NCI-H2227 (cell line): ENCODE data around the gene RAB33B.
"Not testable (repeated sequence)": the region's sequence is repeated elsewhere in the genome, so short reads cannot be mapped to it uniquely, and the experiment has no call there.

Experiments
- DNase-seq: peaks from one replicate; lab custom pipeline; 2025; ENCODE audit not compliant: unreplicated experiment; lab: John Stamatoyannopoulos, UW

RAB33B gene

DNA sequence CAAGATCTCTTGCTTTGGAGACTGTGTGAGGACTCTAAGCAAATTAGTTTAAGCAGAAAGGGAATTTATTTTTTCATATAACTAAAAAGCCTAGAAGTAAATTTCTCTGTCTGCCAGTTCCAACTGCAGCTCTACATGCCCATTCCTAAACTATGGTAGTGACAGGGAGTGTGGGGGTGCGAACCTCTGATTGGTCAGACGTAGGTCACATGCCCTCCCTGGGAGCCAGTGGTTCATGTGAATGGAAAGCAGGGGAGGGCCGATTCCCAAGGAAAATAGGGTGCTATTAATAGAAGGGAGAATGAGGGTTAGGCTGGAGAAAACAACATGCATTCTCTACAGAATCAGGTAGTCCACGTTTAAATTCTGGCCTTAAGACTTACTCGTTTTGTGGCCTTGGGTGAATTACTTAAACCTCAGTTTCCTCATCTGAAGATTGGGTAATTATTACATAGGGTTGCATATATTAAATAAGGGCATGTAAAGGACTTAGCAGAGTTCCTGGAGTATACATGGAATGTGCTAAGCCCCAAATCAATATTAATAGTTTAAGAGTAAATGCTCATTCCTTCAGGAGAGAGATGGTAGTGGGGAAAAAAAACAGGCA, 7.2 kb downstream of the RAB33B start:
- no peak for DNase-seq

DNA sequence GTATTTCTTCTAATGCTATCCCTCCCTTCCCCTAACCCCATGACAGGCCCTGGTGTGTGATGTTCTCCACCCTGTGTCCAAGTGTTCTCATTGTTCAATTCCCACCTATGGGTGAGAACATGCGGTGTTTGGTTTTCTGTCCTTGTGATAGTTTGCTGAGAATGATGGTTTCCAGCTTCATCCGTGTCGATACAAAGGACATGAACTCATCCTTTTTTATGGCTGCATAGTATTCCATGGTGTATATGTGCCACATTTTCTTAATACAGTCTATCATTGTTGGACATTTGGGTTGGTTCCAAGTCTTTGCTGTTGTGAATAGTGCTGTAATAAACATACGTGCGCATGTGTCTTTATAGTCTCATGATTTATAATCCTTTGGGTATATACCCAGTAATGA, 10.6 kb downstream of the RAB33B start:
- not testable (repeated sequence) for DNase-seq

DNA sequence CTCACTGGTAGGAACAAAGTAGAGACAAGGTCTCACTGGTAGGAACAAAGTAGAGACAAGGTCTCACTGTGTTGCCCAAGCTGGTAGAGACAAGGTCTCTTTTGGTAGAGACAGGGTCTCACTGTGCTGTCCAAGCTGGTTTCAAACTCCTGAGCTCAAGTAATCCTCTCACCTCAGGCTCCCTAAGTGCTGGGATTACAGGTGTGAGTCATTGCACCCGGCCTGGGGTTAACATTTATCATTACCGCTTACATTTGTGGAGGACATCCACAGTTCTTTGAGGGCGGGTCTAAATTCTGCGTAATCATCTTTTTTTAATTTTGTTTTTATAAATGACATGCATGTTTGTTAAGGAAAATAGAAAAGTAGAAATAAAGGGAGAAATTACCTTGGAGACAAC, 12.0 kb downstream of the RAB33B start:
- DNase-seq, result no peak

DNA sequence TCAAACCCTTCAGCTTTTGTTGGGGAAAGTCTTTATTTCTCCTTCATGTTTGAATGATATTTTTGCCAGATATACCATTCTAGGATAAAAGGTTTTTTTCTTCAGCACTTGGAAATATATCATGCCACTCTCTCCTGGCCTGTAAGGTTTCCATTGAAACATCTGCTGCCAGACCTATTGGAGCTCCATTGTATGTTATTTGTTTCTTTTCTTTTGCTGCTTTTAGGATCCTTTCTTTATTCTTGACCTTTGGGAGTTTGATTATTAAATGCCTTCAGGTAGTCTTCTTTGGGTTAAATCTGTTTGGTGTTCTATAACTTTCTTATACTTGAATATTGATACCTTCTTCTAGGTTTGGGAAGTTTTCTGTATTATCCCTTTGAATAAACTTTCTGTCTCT, 14.8 kb downstream of the RAB33B start:
- not testable (repeated sequence) for DNase-seq

DNA sequence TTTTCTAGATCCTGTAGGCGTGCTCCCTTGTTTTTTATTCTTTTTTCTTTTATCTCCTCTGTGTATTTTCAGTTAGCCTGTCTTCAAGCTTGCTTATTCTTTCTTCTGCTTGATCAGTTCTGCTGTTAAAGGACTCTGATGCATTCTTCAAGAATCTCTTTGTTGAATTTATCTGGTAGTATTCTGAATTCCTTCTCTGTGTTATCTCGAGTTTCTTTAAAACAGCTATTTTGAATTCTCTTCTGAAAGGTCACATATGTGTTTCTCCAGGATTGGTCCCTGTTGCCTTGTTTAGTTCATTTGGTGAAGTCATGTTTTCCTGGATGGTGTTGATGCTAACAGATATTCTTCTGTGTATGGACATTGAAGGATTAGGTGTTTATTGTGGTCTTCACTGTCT, 15.3 kb downstream of the RAB33B start:
- DNase-seq, result no peak

DNA sequence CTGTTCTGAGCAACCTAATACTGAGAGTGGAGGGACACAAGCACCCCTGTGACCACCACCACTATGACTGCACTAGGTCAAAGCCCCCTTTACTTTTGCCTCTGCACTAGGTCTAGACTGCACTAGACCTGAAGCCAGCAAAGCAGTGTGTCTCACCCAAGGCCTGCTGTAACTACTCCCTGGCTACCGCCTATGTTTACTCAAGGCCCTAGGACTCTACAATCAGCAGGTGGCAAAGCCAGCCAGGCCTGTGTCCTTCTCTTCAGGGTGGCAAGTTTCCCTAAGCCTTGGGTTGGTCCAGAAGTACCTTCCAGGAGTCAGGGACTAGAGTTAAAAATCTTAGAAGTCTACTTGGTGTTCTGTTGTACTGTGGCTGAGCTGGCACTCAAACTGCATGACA, 15.9 kb downstream of the RAB33B start:
- no peak for DNase-seq

DNA sequence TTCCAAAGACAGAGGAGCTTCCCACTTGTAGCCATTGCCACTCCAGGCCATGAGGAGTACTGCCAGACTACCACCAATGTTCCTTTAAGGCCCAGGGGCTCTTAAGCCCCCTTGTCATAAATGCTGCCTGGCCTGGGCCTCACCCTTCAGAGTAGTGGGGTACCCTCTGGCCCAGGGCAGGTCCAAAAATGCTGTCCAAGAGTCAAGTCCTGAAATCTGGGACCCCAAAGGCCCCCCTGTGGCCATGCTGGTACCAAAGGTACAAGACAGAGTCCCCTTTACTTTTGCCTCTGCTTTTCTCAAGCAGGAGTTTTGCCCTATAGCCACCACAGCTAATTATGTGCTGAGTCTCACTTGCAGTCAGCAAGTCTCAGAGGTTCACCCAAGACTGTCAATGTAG, 16.4 kb downstream of the RAB33B start:
- no peak for DNase-seq

DNA sequence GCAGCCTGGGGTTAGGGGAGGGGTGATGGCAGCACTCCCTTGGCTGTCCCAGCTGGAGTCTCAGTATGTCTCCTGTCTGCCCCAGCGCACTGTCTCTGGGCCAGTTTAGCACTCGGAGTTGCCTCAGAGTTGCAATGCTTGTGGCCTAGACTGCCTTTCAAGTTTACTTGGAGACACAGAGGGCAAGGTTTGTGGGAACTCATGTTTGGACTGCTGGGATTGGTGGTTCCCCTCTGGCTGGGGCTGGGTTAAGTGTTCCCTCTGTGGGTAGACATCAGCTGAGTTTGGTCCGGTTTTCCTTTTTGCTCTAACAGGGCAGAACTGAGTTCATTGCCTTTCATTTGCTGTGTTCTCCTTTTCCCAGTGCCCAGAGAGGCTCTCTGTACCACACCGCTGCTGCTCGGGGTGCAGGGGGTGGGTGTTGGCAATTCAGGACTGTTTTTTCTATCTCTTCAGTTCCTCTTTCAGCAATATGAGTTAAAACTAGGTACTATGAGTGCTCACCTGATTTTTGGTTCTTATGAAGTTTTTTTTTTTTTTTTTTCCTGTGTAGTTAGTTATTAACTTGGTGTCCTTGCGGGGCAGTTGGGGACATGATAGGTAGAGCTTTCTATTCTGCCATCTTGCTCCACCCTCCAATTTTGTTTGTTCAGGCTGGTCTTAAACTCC, 17.2 kb downstream of the RAB33B start:
- DNase-seq, result no peak

DNA sequence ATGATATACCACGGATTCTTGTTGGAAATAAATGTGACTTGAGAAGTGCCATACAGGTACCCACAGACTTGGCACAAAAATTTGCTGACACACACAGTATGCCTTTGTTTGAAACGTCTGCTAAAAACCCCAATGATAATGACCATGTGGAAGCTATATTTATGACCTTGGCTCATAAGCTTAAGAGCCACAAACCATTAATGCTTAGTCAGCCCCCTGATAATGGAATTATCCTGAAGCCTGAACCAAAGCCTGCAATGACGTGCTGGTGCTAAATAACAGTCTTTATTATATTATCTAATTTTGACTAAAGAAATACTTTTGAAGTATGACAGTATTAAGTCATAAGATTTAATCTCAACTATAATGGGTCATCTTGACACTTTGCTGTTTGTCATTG, 18.9 kb downstream of the RAB33B start:
- DNase-seq, result no peak

DNA sequence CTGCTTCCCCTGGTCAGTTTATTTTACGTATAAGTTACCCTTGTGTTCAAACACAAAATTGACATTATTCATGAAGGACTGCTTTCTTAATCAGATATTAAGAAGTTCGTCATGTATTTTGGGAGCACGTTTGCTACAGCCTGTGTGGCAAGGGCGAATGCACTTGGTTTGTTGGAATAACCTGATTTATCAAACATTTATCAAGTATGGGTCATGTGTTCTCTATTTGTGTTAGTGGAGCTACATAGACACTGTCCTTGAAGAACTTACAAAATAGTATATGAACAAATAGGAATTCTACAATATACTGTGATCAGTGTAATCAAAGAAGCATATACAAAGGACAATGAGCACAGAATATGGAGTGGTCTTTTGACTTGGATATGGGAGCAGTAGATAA, 22.4 kb downstream of the RAB33B start:
- no peak for DNase-seq

DNA sequence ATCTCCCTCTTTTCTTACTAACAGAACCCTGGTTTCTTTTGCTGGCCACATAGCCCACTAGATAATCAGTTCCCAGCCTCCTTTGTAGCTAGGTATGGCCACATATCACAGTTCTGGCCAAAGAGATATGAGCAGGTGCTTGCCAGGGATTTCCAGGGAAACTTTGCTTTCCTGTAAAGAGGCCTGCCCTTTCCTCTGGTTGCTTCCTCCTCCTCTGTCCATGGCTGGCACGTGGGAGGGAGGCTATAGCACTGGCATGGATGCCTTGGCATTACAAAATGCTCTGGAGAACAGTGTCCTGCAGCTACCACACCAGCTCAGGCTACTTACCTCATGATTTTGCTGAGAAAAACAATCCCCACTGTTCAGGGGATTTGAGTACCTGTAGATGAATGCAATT, 27.5 kb downstream of the RAB33B start:
- no peak for DNase-seq

DNA sequence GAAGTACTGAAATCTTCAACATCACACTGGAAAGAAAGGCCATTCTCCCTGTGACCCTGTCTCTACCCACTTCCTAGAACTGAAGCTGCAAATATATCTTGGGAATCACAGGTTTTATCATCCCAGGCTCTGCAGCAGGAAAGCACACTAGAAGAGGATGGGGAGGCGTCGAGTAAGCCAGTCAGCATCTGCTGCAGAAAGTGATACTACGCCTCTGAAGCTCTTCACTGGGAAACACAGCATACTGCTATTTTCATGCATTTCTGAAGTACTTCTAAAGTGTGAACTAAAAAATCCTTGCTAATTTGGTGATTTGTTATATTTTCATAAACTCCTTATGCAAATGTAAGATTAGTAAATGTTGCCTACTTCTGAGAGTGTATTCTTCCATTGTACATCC, 29.1 kb downstream of the RAB33B start:
- DNase-seq, result no peak

DNA sequence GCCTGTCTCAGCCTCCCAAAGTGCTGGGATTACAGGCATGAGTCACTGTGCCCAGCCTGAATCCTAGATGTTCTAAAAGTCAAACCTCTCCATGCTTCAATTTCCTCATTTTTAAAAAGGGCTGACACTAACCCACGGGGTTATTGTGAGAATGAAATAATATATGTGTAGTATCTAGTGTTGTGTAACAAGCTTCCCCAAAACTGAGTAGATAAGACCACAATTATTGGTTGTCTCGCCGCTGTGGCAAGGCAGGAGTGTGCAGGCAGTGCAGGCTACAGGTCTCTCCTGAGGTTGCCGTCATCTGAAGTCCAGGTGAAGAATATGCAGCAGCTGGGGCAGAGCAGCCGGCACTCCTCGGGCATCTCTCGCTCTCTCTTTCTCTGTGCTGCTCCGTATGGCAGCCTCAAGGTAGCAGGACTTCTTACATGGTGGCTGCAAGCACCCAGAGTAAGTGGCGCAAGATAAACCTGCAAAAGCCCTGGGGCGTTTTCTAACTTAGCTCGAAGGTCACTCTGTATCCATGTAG, 30.9 kb downstream of the RAB33B start:
- no peak for DNase-seq

DNA sequence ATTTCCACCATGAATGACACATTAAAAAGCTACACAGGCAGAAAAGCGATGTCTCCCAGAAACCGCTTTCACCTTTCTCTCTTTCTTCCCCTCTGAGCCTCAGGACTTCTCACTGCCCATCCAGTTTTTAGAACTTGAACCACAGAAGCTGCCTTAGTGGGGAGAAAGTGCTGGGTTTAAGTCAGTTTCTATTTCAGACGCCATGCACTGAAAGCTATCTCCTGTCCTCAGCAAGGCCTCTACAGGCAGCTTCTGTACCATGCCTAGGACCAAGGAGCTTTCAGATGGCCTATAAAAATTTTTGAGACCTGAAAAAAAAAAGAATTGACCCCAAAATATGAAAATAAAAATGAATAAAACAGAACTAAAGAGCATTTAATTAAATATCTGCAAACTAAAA, 34.5 kb downstream of the RAB33B start:
- DNase-seq, result no peak

DNA sequence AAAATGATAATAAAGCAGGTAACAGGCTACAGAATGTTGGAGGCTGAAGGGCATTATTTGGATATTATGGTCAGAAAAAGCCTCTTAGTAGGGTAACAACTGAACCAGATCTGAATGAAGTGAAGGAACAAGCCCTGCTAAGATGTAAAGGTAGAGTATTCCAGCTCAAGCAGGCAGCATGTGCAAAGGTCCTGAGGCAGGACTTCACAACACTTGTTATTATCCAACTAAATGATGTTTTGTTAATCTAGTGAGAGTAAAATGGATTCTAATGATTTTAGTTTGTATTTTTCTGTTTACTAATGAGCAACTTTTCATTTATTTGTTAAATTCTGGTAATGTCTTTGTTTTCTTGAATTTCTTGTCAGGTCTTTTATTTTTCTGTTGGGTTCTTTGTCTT, 35.7 kb downstream of the RAB33B start:
- no peak for DNase-seq

DNA sequence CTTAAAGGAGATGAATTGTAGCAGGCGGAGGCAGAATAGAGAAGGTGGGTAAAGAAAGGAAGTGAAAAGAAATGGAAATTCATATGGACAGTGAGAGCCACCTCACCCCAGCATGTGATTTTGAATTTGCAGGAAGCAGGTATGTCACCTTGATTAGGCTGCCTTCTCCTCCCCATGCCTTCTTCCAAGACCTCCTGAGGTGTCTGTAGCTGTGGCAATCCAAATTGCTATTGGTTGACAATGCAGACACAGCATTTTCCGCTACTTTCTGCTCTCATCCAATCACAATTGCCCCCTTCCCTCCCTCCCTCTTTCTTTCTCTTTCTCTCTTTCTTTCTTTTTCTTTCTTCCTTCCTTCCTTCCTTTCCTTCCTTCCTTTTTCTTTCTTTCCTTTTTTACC, 38.5 kb downstream of the RAB33B start:
- no peak for DNase-seq

DNA sequence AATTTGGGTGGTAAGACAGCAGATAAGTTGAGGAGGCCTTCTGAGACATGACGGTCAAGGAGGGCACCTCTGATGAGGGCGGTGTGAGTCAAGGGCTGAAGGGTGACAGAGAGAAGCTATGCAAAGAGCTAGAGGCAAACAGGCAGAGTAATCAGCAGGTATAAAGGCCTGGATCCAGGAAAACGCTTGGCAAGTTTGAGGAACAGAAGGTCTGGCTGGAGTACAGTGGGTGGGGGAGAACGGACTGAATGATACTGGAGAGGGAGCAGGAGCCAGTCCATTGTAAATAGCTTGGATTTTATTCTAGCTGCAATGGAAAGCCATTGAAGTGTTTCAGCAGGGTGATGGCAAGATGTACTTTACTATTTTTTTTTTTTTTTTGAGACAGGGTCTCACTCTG, 39.3 kb downstream of the RAB33B start:
- DNase-seq, result no peak

DNA sequence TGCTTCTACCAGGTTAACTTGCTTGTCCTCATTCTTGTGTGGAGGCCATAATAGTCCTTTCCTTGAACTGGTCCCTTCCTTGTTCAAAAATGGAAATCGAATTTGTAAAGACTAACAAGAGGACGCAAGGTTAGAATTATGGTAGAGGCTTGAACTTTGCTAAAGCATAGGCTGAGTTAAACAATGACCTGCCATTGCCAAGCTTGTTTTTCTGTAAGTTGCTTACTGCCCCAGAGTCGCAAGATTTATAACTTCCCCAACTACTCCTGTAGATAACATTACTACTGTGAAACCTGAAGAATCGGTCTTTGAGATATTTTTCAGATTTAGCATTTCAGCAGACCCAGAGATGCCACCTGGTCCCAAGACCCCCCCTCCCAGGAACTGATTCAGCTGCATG, 45.3 kb downstream of the RAB33B start:
- DNase-seq, result no peak

DNA sequence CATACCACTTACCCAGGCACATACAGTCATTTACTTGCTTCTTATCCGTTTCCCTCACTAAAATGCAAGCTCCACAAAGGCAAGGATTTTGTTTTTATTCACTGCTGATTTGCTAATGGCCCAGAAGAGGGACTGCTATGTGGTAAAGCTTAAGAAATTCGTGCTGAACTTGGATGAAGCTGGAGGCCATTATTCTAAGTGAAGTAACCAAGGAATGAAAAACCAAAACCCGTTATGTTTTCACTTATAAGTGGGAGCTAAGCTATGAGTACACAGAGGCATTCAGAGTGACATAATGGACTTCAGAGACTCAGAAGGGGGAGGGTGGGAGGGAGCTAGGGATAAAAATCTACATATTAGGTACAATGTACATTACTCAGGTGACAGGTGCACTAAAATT, 47.2 kb downstream of the RAB33B start:
- DNase-seq, result no peak

DNA sequence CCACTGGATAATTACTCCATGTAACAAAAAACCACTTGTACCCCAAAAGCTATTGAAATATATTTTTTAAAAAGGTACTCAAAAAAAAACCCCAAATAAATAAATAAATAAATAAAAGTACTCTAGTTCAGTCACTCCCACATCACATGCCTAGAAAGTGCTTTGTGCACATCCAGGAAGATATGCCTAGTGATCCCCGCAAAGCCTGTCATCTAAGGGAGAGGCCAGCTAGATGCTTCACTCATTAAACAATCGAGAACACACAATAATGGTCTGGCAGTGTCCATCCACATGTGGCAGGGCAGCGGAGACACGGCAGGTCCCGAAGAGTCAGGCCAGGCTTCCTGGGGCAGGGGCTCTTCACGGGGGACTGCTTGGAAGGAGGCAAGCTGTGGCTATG, 47.6 kb downstream of the RAB33B start:
- no peak for DNase-seq

DNA sequence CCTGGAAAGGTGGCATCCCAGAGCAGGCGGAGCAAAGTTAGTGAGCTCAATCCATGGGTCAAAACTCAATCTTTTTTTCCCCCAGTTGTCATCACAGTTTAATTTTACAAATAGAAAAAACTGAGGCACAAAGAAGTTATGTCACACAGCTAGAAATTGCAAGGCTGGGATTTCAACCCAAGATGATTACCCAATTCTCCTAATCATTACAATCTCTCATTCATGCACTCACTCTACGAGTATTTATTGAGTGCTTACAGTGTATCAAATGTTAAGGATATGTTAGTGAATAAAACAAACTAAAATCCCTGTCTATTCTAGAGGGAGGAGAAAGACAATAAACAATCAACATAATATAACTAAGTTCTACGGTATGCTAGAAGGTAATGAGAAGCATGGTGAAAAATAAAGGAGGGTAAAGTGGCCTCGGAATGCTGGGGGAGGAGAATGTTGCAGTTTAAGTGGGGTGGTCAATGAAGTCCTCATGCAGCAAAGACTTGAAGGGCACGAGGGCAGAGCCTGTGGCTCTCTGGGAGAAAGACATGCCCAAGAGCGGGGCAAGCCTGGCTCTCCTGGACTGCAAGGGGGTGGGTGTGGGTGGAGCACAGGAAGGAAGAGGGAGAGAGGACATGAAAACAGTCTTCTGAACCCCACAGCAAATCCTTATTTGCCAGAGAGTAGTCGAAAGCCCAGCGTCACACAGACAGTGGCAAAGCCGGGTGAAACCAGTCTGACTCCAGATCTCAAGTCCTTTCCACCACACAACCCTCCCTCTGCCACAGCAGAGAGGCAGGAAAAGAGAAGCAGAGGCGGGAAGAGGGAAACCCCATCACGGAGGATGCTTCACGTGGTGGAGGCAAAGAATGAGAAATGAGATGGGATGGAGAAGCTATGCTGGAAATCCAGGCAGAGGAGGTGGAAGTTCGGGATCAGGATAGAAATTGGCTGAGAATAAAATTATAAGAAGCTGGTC, 48.3 kb downstream of the RAB33B start:
- DNase-seq, result no peak

DNA sequence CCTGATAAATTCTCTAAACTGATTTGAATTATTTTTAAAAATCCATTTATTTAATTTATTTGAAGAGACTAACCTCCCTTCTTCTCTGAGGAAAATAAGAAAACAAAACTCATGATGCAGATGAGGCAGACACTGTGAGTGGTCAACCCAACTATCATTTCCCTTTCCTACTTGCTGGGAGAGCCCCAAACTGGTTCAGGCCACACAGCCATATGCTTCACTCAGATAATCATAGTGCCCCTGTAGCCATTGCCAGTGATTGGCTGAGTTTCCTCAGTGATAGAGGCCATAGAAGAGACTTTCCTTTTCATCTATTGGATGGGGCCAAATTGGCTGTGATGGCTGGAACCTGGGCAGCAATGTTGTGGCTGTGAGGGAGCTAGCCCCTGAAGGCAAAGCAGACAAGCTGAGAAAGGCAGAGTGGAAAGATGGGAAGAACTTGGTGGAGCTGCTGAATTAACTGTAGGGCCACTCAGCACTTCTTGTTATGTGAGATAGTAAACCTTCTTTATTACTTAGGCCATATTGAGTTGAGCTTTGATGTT, 49.8 kb downstream of the RAB33B start:
- no peak for DNase-seq
